Progenitor cell of endocrine pancreas (in vitro differentiated cells): ENCODE measurements around the gene INAVA. TPM values are rescaled to one million over a fixed set of nuclear protein-coding genes. Genes with fewer than 3 reads are reported as not detected.

Experiments
- DNase-seq: peaks from one replicate; pipeline ENCODE4 v3.0.0; 2021; ENCODE audit warnings: low spot score; ENCODE audit not compliant: unreplicated experiment
- H3K27ac Mint-ChIP-seq: 2 replicates; pipeline ENCODE4 v1.8.0; 2021; ENCODE audit warnings: mild to moderate bottlenecking, moderate library complexity, mixed read lengths
- H3K27me3 Mint-ChIP-seq: 2 replicates; pipeline ENCODE4 v1.8.0; 2021; ENCODE audit warnings: mixed read lengths
- H3K36me3 Mint-ChIP-seq: 2 replicates; pipeline ENCODE4 v1.8.0; 2022; ENCODE audit warnings: mixed read lengths; ENCODE audit not compliant: insufficient read depth
- H3K4me1 Mint-ChIP-seq: 2 replicates; pipeline ENCODE4 v1.8.0; 2021; ENCODE audit warnings: low read depth, mixed read lengths
- H3K4me3 Mint-ChIP-seq: 2 replicates; pipeline ENCODE4 v1.8.0; 2021; ENCODE audit warnings: low read depth, mild to moderate bottlenecking, moderate library complexity, mixed read lengths
- H3K9me3 Mint-ChIP-seq: 2 replicates; pipeline ENCODE4 v1.8.0; 2021; ENCODE audit warnings: low read depth, mixed read lengths
- total RNA-seq: library from RNA; stranded (reverse); gene quantifications from 2 replicates; pipeline ENCODE4 v1.2.1, GENCODE V29; 2021
- TF ChIP-seq, protein P1 (sequence below): fragments of 200-600 bp; sonication (generic); IDR thresholded peaks from one replicate; pipeline ENCODE4 v1.5.0; 2021; ENCODE audit warnings: antibody characterized with exemption, mild to moderate bottlenecking; ENCODE audit not compliant: unreplicated experiment

Gene INAVA
- total RNA-seq, 1 donor from 2014 or later, result 84.2 TPM

GRCh38 chr1:200856716-200857357, 37.9 kb upstream of the INAVA start:
- no peak for DNase-seq
- Mint-ChIP-seq H3K36me3 (peaks cover 9% of the 10 kb centered on the region), H3K4me1 (no peaks in the 10 kb centered on the region), H3K27ac (no peak overlapping the region), H3K9me3 (no peaks in the 10 kb centered on the region), H3K27me3 (no peaks in the 10 kb centered on the region), H3K4me3 (no peak overlapping the region)
- TF ChIP-seq, protein P1, sequence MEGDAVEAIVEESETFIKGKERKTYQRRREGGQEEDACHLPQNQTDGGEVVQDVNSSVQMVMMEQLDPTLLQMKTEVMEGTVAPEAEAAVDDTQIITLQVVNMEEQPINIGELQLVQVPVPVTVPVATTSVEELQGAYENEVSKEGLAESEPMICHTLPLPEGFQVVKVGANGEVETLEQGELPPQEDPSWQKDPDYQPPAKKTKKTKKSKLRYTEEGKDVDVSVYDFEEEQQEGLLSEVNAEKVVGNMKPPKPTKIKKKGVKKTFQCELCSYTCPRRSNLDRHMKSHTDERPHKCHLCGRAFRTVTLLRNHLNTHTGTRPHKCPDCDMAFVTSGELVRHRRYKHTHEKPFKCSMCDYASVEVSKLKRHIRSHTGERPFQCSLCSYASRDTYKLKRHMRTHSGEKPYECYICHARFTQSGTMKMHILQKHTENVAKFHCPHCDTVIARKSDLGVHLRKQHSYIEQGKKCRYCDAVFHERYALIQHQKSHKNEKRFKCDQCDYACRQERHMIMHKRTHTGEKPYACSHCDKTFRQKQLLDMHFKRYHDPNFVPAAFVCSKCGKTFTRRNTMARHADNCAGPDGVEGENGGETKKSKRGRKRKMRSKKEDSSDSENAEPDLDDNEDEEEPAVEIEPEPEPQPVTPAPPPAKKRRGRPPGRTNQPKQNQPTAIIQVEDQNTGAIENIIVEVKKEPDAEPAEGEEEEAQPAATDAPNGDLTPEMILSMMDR, result no peak

GRCh38 chr1:200857804-200858203, 36.9 kb upstream of the INAVA start:
- H3K9me3 Mint-ChIP-seq, result no peaks in the 10 kb centered on the region
- TF ChIP-seq, protein P1, result no peak
- no peaks in the 10 kb centered on the region for H3K27me3 Mint-ChIP-seq
- no peak for DNase-seq
- H3K27ac Mint-ChIP-seq, result no peak overlapping the region
- H3K4me3 Mint-ChIP-seq, result no peak overlapping the region
- H3K4me1 Mint-ChIP-seq, result no peaks in the 10 kb centered on the region
- H3K36me3 Mint-ChIP-seq, result peaks cover 8% of the 10 kb centered on the region

DNA sequence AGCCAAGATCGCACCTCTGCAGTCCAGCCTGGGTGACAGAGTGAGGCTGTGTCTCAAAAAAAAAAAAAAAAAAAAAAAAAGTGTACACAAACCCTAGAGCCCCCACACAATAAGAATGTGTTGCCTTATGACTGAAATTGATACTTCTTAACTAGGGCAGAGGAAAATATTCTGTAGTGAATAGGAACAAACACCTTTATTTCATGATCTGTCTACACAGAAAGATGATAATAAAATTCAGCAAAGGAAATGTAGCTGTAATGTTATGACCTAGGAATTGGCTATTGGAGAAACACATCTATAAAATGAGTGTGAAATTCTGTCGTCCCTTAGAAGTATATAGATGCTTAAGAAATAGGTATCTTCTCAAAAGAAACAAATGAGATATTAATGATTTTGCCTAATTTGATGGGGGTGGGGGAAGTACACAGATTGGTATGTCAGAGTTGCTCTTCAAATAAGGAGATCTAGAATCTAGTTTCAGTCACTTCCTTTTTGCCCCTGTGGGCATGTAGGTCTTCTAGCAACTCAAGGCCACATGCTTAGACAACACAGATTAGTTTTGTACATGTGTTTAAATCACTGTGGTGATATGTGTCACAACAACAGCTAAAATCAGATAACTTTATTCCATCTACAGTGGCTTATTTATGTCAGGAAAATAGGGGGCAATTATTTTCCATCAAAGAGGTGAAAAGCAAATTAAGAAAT, 32.6 kb upstream of the INAVA start:
- no peaks in the 10 kb centered on the region for H3K9me3 Mint-ChIP-seq
- DNase-seq, result no peak
- TF ChIP-seq, protein P1, result no peak
- no peaks in the 10 kb centered on the region for H3K27me3 Mint-ChIP-seq
- no peaks in the 10 kb centered on the region for H3K4me1 Mint-ChIP-seq
- peaks cover 14% of the 10 kb centered on the region for H3K36me3 Mint-ChIP-seq
- H3K27ac Mint-ChIP-seq, result no peak overlapping the region
- H3K4me3 Mint-ChIP-seq, result no peak overlapping the region

DNA sequence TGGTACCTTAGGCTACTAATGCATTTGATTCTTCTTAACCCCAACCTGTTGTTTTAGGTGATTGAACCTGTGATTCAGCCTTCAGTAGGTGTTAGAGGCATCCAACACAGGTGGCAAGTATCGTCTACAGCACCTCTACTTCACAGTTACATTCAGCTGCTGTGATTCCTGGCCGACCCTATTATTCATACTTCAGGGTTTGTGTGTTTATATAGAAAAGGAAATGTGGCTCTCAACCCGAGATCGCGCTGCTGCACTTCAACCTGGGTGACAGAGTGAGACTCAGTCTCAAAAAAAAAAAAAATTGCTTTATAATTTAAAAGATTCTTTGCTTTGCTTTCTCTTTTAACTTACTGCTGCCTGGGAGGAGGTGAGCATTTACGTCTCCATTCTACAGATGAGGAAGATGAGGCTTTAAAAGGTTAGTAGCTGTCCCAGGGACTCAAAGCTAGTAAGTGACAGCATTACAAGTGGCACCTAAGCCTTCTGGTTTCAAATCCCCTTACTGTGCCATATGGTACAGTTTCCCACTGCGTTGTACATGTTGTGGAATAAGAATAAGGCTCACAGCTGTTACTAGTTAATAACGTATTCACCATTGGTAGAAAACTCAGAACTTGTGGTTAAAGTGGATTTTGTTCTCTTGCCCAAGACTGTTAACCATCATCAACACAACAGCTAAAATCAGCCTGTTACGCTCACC, 31.8 kb upstream of the INAVA start:
- no peaks in the 10 kb centered on the region for H3K4me1 Mint-ChIP-seq
- no peak overlapping the region for H3K4me3 Mint-ChIP-seq
- TF ChIP-seq, protein P1, result no peak
- DNase-seq, result no peak
- peaks cover 14% of the 10 kb centered on the region for H3K36me3 Mint-ChIP-seq
- H3K27me3 Mint-ChIP-seq, result no peaks in the 10 kb centered on the region
- no peaks in the 10 kb centered on the region for H3K9me3 Mint-ChIP-seq
- H3K27ac Mint-ChIP-seq, result no peak overlapping the region

GRCh38 chr1:200866116-200866515, 28.6 kb upstream of the INAVA start:
- Mint-ChIP-seq H3K4me1 (no peaks in the 10 kb centered on the region), H3K36me3 (peaks cover 12% of the 10 kb centered on the region), H3K4me3 (no peak overlapping the region), H3K27ac (no peak overlapping the region), H3K9me3 (no peaks in the 10 kb centered on the region), H3K27me3 (peaks cover 2% of the 10 kb centered on the region)
- DNase-seq, result no peak
- TF ChIP-seq, protein P1, result no peak
